Muscle of leg (tissue), 11 donors: ENCODE data around the gene AKAP5. TPM values are rescaled to one million over a fixed set of nuclear protein-coding genes. Genes with fewer than 3 reads are reported as not detected.

Source experiments
- DNase-seq: peaks from one replicate; pipeline ENCODE4 v3.0.0; 2013
- H3K27ac ChIP-seq: one replicate; pipeline ENCODE4 v1.5.1; 2013; ENCODE audit warnings: mild to moderate bottlenecking, low read length, control low read depth
- H3K27me3 ChIP-seq: one replicate; pipeline ENCODE4 v1.6.1; 2013; ENCODE audit warnings: low read length; ENCODE audit not compliant: control insufficient read depth, insufficient read depth
- H3K36me3 ChIP-seq: one replicate; pipeline ENCODE4 v1.6.1; 2013; ENCODE audit warnings: low read length; ENCODE audit not compliant: control insufficient read depth, insufficient read depth
- H3K4me1 ChIP-seq: one replicate; pipeline ENCODE4 v1.6.1; 2013; ENCODE audit warnings: low read length; ENCODE audit not compliant: control insufficient read depth, insufficient read depth
- H3K4me3 ChIP-seq: one replicate; pipeline ENCODE4 v1.5.1; 2013; ENCODE audit warnings: low read length, control low read depth
- H3K9me3 ChIP-seq: replicated peaks from 2 replicates; pipeline ENCODE4 v1.6.1; 2013; ENCODE audit warnings: low read depth, low read length; ENCODE audit not compliant: control insufficient read depth
- WGBS: methylation state at CpG from one replicate; pipeline ENCODE4 v1.1.5; 2013; ENCODE audit warnings: missing lambda C conversion rate; ENCODE audit not compliant: insufficient coverage; 5-methylcytosine and 5-hydroxymethylcytosine counted together
- polyA plus RNA-seq, 8 donors: library from polyadenylated mRNA; unstranded; fragments of 120-200 nt; gene quantifications; one replicate each; pipeline versions ENCODE4 v1.2.1 to v1.2.3, GENCODE V29; 2013; ENCODE audit warnings: inconsistent platforms in 1 of 8, low replicate concordance in 1 of 8; ENCODE audit not compliant: insufficient read length in 8 of 8, insufficient read depth in 1 of 8
- total RNA-seq: library from RNA; stranded (reverse); fragments of 120-200 nt; gene quantifications from one replicate; pipeline ENCODE4 v1.2.4, GENCODE V29; 2013

Gene AKAP5
- total and polyA plus RNA-seq, 9 donors = 0.22 to 0.64 (median 0.55) TPM

DNA sequence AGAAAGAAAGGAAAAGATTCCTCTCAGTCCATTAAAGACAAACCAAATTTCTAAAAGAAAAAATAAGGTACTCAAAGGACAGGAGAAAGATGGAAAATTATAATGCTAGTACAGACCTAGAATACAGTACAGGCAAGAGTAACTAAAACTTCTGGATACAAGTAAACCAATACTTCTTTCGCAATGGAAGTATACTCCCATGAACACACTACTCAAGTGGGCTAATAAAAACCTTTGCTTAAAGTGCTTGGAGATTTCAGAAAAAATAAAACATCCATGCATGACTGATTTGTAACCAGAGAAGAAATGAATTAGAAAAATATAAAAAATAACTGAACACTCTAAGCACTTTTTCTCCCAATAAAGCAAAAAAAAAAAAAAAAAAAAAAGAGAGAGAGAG lies 34.8 kb downstream of the AKAP5 start:
- peaks cover 7% of the 10 kb centered on the region for H3K36me3 ChIP-seq
- WGBS = no CpG with 5 or more reads among the region's 1 CpG
- H3K4me3 ChIP-seq = no peak overlapping the region
- H3K27me3 ChIP-seq = no peaks in the 10 kb centered on the region
- H3K4me1 ChIP-seq = peaks cover 13% of the 10 kb centered on the region
- DNase-seq = no peak
- H3K27ac ChIP-seq = no peak overlapping the region
- H3K9me3 ChIP-seq = no peaks in the 10 kb centered on the region

DNA sequence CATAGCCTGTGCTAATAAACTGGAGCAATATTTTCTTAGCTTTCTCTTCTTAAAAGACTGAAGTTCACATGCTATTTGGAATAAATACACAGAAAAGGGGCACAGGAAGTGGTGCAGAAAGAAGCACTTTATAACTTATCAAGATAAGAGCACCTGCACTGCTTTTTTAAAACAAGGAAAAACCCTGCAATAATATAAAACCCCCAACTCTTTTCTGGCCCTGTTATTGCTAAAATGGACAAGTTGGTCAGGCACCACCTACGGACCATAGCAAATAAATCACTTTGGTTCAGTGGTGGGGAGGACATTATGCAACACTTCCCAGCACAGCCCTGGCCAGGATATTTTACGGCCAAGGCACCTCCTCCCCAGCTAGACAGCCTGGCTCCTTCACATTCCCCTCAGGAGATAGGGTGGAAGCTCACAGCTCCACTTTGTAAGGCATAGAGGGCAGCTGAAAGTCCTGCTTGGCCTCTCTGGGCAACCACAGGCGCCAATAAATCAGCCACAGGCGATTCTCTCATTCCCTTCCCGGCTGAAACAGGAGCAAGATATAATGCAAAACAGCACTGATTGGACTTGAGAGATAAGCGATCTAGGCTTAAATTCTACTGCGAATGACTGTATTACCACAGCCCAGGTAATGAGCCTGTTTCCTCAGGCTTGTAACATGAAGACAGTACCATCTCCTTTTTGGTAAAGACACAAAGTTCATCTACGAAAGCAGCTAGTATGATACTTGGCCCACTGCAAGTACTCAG lies 36.3 kb downstream of the AKAP5 start:
- WGBS = 41% methylated on average over 5 of the region's 8 CpGs
- H3K4me1 ChIP-seq = peaks cover 16% of the 10 kb centered on the region
- peaks cover 3% of the 10 kb centered on the region for H3K36me3 ChIP-seq
- DNase-seq = peak; percentile 15
- no peaks in the 10 kb centered on the region for H3K9me3 ChIP-seq
- H3K27me3 ChIP-seq = no peaks in the 10 kb centered on the region
- H3K27ac ChIP-seq = peak overlapping the region; percentile 22
- H3K4me3 ChIP-seq = no peak overlapping the region

DNA sequence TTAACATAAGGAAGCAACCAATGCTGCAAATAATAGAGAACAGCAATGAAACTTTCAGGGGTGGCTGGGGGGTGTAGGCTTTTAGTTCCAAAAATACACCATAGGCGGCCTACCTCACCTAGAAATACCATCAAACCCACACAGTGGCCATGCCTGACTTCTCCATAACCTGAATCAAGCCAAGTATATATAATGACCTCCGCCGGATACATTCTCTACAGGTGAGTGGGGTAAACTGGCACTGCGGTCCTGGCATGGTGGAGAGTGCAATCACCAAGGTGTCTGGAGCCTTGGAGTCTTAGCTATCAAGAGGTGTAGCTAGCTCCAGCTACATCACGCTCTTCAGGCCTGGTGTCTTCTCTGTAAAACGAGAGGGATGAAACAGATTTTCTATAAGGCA lies 37.2 kb downstream of the AKAP5 start:
- Histone ChIP-seq H3K36me3 (peaks cover 3% of the 10 kb centered on the region), H3K27me3 (no peaks in the 10 kb centered on the region), H3K27ac (peak overlapping the region; percentile 98), H3K4me3 (peak overlapping the region; percentile 83), H3K4me1 (peaks cover 16% of the 10 kb centered on the region), H3K9me3 (no peaks in the 10 kb centered on the region)
- DNase-seq = no peak
- WGBS = no CpG with 5 or more reads among the region's 6 CpGs

DNA sequence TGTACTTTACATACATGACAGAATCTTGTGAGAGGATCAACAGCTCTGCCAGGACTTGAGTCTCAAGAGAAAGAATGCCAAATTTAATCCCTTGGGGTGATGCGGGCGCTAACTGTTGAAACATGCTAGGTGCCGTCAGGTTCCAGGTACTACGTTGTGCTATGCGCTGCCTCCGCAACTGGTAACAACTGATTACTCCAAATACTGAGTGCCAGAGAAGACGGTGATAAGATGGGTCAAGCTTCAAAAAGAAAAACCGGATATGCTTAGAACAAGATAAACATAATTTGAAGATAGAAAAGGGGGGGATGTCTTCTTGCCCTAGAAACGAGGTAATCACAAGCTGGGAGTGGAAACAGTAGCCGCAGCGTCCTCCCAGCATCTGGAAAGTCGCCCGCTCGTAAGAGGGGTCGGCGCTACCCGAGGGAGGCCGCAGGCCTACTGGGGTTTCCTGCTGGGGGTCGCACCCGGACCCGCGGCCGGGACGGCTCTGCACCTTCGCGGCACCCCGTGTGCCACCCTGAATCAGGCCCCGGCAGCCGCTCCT lies 37.7 kb downstream of the AKAP5 start:
- Histone ChIP-seq H3K27ac (peak overlapping the region; percentile 98), H3K9me3 (no peaks in the 10 kb centered on the region), H3K4me3 (peak overlapping the region; percentile 83), H3K36me3 (peaks cover 3% of the 10 kb centered on the region), H3K4me1 (peaks cover 18% of the 10 kb centered on the region), H3K27me3 (no peaks in the 10 kb centered on the region)
- DNase-seq = peak; percentile 65
- WGBS = under 1% methylated on average over 25 of the region's 29 CpGs

DNA sequence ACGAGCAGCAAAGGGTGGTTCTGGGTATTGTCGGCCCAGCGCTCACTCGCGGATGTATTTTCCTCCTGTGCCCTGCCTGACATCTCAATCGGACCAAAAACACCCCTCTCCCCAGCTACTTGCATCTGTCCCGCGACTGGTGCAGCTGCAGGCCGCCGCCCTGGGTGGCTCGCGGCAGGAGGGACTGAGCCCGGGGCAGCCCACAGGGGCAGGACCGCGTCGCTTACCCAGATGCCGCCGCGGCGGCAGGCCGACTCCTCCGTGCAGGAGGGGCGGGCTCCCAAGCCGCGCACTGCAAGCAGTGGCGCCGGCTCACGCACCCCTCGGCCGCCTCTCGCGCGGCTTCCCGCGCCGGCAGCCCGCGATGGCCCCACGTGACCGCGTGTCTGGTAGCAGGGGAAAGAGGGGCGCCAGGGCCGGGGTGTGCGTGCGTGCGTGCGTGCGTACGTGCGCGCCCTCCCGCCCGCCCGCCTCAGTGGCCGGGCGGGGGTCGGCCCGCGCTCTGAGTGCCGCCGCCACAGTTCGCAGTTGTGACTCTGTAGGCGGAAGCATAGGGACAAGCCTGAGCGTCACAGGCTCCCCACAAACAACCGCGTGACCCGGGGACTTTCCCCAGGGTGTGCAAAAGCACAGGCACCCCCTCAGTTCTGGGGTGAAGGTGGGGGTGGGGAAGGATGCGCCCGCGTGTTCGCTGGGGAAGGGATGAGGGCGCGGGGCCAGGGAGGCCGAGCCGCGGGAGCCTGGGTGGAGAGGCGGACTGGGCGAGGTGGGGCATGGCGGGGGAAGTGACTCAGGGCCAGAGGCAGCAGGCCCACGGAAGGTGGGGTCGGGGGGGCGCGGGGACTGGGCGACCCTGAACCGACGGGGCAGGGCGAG lies 38.4 kb downstream of the AKAP5 start, which contains the start of gene ZBTB25:
Gene ZBTB25 (minus strand): TSS at position 405 of the 876 bp plus-strand sequence. CDS start 13,305 bp downstream, outside the sequence.
- Histone ChIP-seq H3K27ac (peak within 1 kb of the TSS; percentile 98), H3K9me3 (no peaks in the 10 kb centered on the region), H3K27me3 (no peaks in the 10 kb centered on the region), H3K4me1 (peaks cover 20% of the 10 kb centered on the region), H3K36me3 (peaks cover 3% of the 10 kb centered on the region), H3K4me3 (peak within 1 kb of the TSS; percentile 83)
- WGBS = under 1% methylated on average over 85 of the region's 87 CpGs
- peak; percentile 98 for DNase-seq

DNA sequence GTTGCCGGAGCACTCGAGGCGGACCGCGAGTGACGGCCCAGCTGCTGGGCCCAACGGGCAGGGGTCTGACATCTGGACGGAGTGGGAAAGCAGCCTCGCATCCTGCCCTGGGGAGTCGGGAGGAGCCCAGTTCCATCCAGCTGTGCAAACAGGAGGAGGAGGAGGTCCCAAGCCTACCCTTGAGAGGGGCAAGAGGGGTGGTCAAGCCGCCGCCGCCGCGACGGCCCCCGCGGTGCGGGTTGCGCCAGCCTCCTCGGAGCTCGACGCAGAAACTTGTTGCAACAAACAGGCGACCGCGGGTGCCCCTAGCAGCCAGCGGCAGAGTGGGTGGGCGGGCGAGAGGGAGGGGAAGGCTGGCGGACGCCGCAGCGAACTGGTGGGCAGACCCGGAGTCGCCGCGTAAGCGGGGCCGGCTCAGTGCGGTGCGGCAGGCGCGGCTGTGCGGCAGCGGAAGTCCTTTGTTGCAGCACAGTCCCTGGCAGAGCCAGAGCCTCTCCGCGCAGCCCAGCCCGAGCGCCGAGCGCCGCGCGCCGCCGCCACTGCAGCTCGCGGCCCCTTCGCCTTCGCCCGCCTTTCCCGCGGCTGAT lies 39.1 kb downstream of the AKAP5 start, which contains the start of gene ZBTB1:
Gene ZBTB1 (plus strand): TSS at position 461 of the 587 bp plus-strand sequence. CDS start 16,735 bp downstream, outside the sequence.
- peak; percentile 90 for DNase-seq
- Histone ChIP-seq H3K27ac (peak within 1 kb of the TSS; percentile 98), H3K36me3 (peaks cover 3% of the 10 kb centered on the region), H3K9me3 (no peaks in the 10 kb centered on the region), H3K27me3 (no peaks in the 10 kb centered on the region), H3K4me3 (peak within 1 kb of the TSS; percentile 83), H3K4me1 (peaks cover 20% of the 10 kb centered on the region)
- under 1% methylated on average over 62 of the region's 63 CpGs for WGBS

DNA sequence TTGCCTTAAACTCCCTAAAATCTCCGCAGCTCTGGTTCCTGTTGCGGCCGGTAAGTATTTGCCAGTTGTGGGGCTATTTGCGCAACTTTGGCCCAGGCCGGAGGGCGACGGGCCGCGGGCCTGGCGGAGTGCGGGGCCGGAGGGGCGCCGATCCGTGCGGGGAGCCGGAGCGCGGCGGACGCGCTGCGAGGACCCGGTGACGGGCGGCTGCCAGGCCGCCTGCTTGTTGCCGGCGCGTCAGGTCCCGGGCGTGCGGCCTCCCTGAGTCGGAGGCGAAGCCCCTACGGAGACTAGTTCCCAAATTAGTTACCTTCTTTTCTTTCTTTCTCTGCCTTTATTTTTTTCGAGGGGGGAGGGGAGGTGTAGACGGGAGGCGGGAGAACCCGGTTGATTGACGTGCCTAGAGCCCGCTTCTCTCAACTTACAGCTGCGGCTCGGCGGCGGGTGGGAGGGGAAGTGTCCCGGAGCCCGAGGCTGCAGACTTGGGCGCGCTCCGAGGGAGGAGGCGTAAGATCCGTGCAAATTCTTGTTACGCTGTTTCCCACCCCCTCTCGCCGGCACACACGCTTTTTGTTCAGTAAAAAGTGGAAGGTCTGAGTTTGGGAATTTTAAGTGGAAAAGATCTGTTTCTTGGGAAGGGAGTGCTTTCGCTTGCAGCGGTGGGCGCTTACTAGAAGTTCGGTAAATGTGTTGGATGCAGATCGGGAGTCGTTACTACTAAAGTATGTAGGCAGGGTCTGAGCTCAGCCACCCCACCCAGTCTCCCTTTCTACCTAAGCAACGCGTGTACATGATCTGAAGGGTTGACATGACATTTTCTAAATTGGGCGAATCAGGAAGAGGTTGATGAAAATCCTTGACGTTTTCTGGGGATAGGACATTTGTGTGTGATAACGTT lies 39.8 kb downstream of the AKAP5 start:
- no peaks in the 10 kb centered on the region for H3K27me3 ChIP-seq
- peaks cover 20% of the 10 kb centered on the region for H3K4me1 ChIP-seq
- under 1% methylated on average over 40 of the region's 68 CpGs for WGBS
- H3K27ac ChIP-seq = peak overlapping the region; percentile 98
- H3K36me3 ChIP-seq = peaks cover 3% of the 10 kb centered on the region
- no peaks in the 10 kb centered on the region for H3K9me3 ChIP-seq
- H3K4me3 ChIP-seq = peak overlapping the region; percentile 83
- DNase-seq = peak; percentile 97

DNA sequence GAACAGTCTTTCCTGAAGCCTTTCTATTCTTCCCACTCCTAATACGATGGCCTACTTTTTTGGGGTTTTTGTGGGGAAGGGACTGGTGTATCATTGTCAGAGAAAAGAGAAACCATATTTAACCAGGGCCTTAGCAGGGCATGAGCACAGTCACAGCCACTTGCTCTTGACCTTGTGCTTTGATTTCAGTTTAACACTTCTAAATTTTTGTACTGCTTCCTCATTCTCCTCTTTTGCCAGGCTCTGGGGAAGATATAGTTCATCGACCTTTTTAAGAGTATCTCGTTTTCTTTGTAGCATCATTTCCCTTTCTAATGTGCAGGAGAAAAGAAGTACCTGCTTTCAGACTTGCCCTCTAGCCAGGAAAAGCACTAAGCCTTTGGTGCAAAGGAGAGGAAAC lies 41.4 kb downstream of the AKAP5 start:
- H3K27ac ChIP-seq = no peak overlapping the region
- no peaks in the 10 kb centered on the region for H3K9me3 ChIP-seq
- DNase-seq = no peak
- no CpG with 5 or more reads among the region's 3 CpGs for WGBS
- H3K27me3 ChIP-seq = no peaks in the 10 kb centered on the region
- H3K36me3 ChIP-seq = peaks cover 3% of the 10 kb centered on the region
- no peak overlapping the region for H3K4me3 ChIP-seq
- peaks cover 17% of the 10 kb centered on the region for H3K4me1 ChIP-seq
